WERI-Rb-1 (cell line): ENCODE data around the gene PIEZO2.

Experiments
- DNase-seq: peaks from one replicate; pipeline ENCODE4 v3.0.0-alpha.2; 2020
- H3K27ac ChIP-seq: fragments of 250-450 bp; sonication (Bioruptor Pico); 2 replicates; pipeline ENCODE4 v1.5.1; 2020; ENCODE audit warnings: mild to moderate bottlenecking, moderate library complexity
- H3K27me3 ChIP-seq: fragments of 250-450 bp; sonication (Bioruptor Pico); 2 replicates; pipeline ENCODE4 v1.5.1; 2021; ENCODE audit warnings: mild to moderate bottlenecking, low read depth, moderate library complexity; ENCODE audit not compliant: insufficient read depth, severe bottlenecking
- H3K36me3 ChIP-seq: fragments of 250-450 bp; sonication (Bioruptor Pico); 2 replicates; pipeline ENCODE4 v1.5.1; 2020; ENCODE audit warnings: mild to moderate bottlenecking, moderate library complexity
- H3K4me3 ChIP-seq: 2 replicates; pipeline ENCODE4 v1.5.1; 2011; ENCODE audit warnings: low read depth, mild to moderate bottlenecking, control low read depth, low read length
- H3K9me3 ChIP-seq: fragments of 250-450 bp; sonication (Bioruptor Pico); 2 replicates; pipeline ENCODE4 v1.5.1; 2021; ENCODE audit warnings: mild to moderate bottlenecking, moderate library complexity; ENCODE audit not compliant: severe bottlenecking
- TF ChIP-seq, protein P1 (sequence below): IDR thresholded peaks from 2 replicates; pipeline ENCODE4 v1.5.1; 2011; ENCODE audit warnings: low read depth, mild to moderate bottlenecking, control low read depth, inconsistent platforms, low read length

PIEZO2 gene

DNA sequence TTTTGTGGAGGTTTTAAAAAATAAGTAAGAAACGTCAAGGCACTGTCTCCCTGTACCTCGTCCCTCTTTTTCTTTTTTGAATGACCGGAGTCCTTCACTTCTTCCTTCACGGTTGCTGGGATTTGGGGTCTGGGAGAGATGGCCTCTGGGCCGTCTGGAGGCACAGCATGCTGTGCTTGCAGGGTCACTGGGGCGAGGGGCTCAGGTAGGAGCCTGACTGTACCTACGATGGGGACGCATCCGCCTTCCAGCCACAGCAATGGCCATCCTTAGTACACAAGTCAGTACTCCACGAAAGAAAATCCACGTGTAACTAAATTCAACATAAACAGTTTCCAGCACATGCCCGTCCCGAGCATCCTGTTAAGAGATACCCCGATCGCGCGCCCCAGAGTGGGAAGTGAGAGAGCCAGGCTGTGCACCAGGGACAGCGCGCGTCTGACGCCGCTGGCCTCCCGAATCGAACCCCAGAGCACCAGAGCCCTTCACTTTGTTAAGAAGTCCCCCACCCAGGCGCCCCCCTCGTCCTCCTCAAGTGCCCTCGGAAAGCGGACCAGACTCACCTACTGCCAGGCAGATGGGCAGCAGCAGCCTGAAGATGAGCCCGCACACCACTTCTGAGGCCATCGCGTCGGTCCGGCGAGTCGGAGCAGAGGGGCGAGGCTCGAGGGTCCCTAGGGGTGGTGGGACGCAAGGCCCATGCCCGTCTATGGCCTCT is 1.2 kb downstream of the PIEZO2 start:
- peaks cover 32% of the 10 kb centered on the region for H3K27me3 ChIP-seq
- TF ChIP-seq, protein P1, sequence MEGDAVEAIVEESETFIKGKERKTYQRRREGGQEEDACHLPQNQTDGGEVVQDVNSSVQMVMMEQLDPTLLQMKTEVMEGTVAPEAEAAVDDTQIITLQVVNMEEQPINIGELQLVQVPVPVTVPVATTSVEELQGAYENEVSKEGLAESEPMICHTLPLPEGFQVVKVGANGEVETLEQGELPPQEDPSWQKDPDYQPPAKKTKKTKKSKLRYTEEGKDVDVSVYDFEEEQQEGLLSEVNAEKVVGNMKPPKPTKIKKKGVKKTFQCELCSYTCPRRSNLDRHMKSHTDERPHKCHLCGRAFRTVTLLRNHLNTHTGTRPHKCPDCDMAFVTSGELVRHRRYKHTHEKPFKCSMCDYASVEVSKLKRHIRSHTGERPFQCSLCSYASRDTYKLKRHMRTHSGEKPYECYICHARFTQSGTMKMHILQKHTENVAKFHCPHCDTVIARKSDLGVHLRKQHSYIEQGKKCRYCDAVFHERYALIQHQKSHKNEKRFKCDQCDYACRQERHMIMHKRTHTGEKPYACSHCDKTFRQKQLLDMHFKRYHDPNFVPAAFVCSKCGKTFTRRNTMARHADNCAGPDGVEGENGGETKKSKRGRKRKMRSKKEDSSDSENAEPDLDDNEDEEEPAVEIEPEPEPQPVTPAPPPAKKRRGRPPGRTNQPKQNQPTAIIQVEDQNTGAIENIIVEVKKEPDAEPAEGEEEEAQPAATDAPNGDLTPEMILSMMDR, result no peak
- H3K36me3 ChIP-seq, result no peaks in the 10 kb centered on the region
- DNase-seq, result no peak
- no peaks in the 10 kb centered on the region for H3K9me3 ChIP-seq
- H3K4me3 ChIP-seq, result no peak overlapping the region
- H3K27ac ChIP-seq, result no peak overlapping the region

DNA sequence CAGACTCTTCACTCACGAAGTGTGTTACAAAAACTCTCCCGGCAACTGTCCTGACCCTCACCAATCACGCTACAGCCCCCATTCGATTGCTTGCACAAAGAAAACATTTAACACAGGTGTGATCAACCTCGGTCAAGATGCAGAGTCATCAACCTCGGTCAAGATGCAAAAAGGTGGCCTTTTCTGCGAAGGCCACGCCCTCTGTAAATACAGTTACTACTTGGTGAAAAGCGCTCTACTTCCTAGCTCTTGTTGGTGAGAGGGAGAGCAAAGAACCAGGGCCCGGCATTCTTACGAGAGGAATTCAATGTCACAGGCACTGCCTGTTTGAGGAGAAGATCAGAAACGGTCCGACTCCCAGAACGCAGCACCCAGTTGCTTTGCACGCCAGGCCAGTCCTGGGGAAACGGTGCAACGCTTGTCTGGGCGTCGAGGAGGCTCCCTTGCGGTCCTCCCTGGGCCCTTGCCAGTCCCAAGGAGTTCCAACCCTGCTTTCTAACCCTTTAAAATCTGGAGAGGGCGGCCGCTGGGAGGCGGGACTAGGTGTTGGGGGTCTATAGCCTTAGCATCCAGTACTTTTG is 1.9 kb downstream of the PIEZO2 start:
- Histone ChIP-seq H3K27ac (no peak overlapping the region), H3K27me3 (peaks cover 32% of the 10 kb centered on the region), H3K9me3 (no peaks in the 10 kb centered on the region), H3K36me3 (no peaks in the 10 kb centered on the region), H3K4me3 (no peak overlapping the region)
- no peak for DNase-seq
- TF ChIP-seq, protein P1, result no peak

DNA sequence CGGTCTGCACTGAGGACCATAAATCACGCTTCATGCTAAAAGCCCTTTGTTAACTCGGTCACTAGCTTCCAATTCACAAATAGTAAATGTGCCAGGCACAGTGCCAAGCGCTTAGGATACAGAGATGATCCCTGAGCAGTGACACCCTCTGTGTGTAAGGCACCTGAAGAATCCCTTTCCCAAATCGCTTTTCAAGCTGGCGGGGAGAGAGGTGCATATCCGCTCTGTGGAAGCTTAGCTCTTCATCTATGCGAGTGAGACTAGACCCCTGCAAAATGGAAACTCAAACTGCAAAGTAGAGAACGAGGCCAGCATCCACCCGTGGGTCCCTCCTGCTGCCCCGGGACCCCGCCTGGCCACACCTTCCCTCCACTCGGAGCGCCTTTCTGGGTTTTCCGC is 2.4 kb downstream of the PIEZO2 start:
- no peak for DNase-seq
- H3K27me3 ChIP-seq, result peaks cover 31% of the 10 kb centered on the region
- H3K9me3 ChIP-seq, result no peaks in the 10 kb centered on the region
- no peak overlapping the region for H3K4me3 ChIP-seq
- TF ChIP-seq, protein P1, result no peak
- H3K36me3 ChIP-seq, result no peaks in the 10 kb centered on the region
- no peak overlapping the region for H3K27ac ChIP-seq

DNA sequence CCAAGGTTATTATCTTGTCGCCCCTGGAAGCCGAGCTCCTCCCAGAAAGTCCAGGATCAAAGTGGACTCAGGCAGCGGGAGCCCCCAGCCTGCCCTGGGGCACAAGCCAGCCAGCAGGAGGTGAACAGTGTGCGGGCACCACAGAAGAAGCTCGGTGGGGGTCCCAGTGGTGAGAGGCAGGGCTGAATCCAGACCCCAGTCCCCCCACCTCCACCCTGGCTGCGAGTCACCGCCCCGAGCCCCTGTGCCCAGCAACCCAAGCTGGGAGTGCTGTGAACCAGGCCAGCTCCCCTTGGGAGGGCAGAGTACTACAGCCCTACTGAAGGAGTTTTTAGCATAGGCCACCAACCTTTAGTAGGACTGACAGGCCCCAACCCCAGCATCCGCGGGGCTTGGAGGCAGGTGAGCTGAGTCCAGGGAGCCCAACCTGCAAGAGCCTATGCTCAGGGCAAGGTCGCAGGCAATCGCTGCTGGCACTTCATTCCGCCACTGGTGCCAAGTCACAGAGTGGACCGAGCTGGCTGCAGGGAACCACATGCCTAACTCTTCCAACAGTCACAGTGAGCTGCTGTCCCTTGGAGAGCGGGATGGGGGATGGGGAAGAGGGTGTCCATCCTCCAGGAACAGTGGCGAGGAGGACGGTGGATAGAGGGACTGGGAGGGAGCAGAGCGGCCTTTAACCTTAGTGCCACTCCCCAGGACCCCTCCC is 3.0 kb downstream of the PIEZO2 start:
- H3K27ac ChIP-seq, result no peak overlapping the region
- H3K27me3 ChIP-seq, result peaks cover 29% of the 10 kb centered on the region
- no peaks in the 10 kb centered on the region for H3K9me3 ChIP-seq
- DNase-seq, result no peak
- TF ChIP-seq, protein P1, result no peak
- no peak overlapping the region for H3K4me3 ChIP-seq
- H3K36me3 ChIP-seq, result no peaks in the 10 kb centered on the region

DNA sequence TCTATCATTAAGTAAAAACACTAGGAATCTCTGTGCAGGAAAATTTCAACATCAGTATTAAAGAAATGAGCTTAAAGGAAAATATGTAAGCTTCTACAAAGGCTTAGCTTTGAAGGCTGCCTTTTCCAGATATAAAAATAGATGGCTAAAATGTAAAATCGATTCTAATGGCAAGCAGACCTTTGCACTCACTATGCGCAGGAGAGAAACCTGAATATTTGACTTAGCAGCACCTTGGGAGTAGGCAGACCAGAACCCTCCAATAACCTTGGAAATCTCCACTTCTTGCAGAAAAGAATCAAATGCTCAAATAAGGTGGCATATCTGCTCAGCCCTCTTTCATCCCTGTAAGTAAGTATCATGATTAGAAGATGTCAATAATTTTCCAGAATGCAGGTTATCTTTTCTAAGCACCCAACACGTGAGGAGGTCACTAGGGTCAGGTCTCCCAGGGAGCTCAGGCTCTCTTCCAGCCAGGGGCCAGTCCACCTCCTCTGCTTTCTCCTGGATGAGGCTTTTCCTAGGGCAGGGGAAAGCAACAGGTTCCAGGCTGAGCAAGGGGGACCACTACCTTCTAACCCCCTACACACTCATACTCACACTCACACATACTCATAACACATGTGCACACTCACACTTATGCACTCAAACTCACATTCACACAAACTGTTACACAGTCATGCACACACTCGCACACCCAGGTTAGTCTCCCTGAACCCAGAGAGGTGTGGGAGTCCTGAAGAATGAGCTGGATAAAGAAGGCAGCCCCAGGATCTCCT is 3.8 kb downstream of the PIEZO2 start:
- TF ChIP-seq, protein P1, result no peak
- H3K4me3 ChIP-seq, result no peak overlapping the region
- H3K36me3 ChIP-seq, result no peaks in the 10 kb centered on the region
- peaks cover 23% of the 10 kb centered on the region for H3K27me3 ChIP-seq
- no peak for DNase-seq
- no peak overlapping the region for H3K27ac ChIP-seq
- H3K9me3 ChIP-seq, result no peaks in the 10 kb centered on the region
